Measurements from ENCODE around the gene GIGYF1. TPM values are rescaled to one million over a fixed set of nuclear protein-coding genes. Genes with fewer than 3 reads are reported as not detected.

Gene GIGYF1
- total and polyA plus RNA-seq, 8 donors = 19.2 to 76.2 (median 30.4) TPM

DNA sequence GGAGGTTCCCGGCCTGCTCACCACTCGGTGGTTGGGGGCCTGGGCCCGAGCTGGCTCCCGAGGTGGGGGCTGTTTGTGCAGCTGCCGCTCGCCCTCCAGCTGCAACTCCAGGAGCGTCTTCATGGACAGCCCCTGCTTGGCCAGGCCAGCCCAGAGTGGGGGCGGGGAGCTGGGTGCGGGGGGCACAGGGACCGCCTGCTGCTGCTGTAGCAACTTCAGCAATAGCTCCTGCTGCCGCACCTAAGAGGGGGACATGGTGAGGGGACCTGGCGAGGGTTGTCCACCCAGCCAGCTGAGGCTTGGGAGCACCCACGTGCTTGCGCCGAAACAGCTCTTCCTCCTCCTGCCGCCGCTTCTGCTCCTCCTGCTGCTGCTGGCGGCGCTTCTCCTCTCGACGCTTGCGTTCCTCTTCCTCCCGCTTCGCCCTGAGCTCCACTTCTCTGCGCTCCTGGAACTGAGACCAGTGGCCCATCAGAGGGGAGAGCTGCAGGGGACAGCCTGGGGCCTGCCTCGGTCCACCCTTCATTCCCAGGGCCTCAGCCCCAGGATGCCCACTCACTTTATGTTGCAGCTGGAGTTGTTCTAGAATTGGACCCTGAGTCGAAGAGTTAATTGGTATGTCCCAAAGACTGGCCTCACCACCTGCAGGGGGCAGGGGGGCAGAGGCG lies 10.9 kb downstream of the GIGYF1 start:
- WGBS, 2 donors = 87 to 91% methylated on average over 28 of the region's 28 CpGs
- Histone ChIP-seq H3K4me3 (no peak overlapping the region), H3K9me3 (no peaks in the 10 kb centered on the region), H3K36me3 (peaks cover 3 to 73% (median 55%) of the 10 kb centered on the region in 3 donors), H3K4me1 (no peaks in the 10 kb centered on the region), H3K27me3 (no peaks in the 10 kb centered on the region), H3K27ac (no peak overlapping the region)
- FAIRE-seq (no peak), DNase-seq (peak in 3 of 6 donors; percentile 16 to 78 (median 53)), ATAC-seq (no peak)
- TF ChIP-seq, protein P1, sequence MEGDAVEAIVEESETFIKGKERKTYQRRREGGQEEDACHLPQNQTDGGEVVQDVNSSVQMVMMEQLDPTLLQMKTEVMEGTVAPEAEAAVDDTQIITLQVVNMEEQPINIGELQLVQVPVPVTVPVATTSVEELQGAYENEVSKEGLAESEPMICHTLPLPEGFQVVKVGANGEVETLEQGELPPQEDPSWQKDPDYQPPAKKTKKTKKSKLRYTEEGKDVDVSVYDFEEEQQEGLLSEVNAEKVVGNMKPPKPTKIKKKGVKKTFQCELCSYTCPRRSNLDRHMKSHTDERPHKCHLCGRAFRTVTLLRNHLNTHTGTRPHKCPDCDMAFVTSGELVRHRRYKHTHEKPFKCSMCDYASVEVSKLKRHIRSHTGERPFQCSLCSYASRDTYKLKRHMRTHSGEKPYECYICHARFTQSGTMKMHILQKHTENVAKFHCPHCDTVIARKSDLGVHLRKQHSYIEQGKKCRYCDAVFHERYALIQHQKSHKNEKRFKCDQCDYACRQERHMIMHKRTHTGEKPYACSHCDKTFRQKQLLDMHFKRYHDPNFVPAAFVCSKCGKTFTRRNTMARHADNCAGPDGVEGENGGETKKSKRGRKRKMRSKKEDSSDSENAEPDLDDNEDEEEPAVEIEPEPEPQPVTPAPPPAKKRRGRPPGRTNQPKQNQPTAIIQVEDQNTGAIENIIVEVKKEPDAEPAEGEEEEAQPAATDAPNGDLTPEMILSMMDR (IDR thresholded peaks at IDR 0.05) = no peak
- intact Hi-C loops (cut with DNase I) = loop anchor here in 2 of 3 donors (5.0 to 10.0 kb wide), 3 partner anchors 118 to 218 kb away; partner anchors contain the start of gene SPACDR (in 1 of the 2)

- Histone ChIP-seq H3K27me3 (no peaks in the 10 kb centered on the region), H3K4me3 (no peak overlapping the region), H3K27ac (no peak overlapping the region), H3K4me1 (no peaks in the 10 kb centered on the region), H3K9me3 (no peaks in the 10 kb centered on the region), H3K36me3 (peaks cover 3 to 73% (median 53%) of the 10 kb centered on the region in 3 donors)
- peak in 5 of 6 donors; percentile 17 to 78 (median 46) for DNase-seq
- ATAC-seq = no peak
- intact Hi-C loops (cut with DNase I) = loop anchor here in 2 of 3 donors (5.0 to 10.0 kb wide), 3 partner anchors 117 to 217 kb away; partner anchors contain the start of gene SPACDR (in 1 of the 2)
- TF ChIP-seq, protein P1 (IDR thresholded peaks at IDR 0.05) = no peak
- FAIRE-seq = no peak
- 89 to 91% methylated on average over 23 to 25 of the region's 25 CpGs for WGBS, 2 donors
Measured at GRCh38 chr7:100682228-100682741, 11.8 kb downstream of the GIGYF1 start.

GRCh38 chr7:100681491-100682227 lies 12.4 kb downstream of the GIGYF1 start:
- Histone ChIP-seq H3K36me3 (peaks cover 3 to 73% (median 51%) of the 10 kb centered on the region in 3 donors), H3K4me3 (no peak overlapping the region), H3K4me1 (no peaks in the 10 kb centered on the region), H3K27me3 (no peaks in the 10 kb centered on the region), H3K9me3 (no peaks in the 10 kb centered on the region), H3K27ac (no peak overlapping the region)
- 83 to 84% methylated on average over 29 of the region's 29 CpGs for WGBS, 2 donors
- DNase-seq = peak in 2 of 6 donors; percentile 24 to 80
- no peak for FAIRE-seq
- intact Hi-C loops (cut with DNase I) = loop anchor here in 2 of 3 donors (5.0 to 10.0 kb wide), 3 partner anchors 117 to 217 kb away; partner anchors contain the start of gene SPACDR (in 1 of the 2)
- peak in 1 of 4 donors; percentile 1 for ATAC-seq
- TF ChIP-seq, protein P1 (IDR thresholded peaks at IDR 0.05) = no peak

DNA sequence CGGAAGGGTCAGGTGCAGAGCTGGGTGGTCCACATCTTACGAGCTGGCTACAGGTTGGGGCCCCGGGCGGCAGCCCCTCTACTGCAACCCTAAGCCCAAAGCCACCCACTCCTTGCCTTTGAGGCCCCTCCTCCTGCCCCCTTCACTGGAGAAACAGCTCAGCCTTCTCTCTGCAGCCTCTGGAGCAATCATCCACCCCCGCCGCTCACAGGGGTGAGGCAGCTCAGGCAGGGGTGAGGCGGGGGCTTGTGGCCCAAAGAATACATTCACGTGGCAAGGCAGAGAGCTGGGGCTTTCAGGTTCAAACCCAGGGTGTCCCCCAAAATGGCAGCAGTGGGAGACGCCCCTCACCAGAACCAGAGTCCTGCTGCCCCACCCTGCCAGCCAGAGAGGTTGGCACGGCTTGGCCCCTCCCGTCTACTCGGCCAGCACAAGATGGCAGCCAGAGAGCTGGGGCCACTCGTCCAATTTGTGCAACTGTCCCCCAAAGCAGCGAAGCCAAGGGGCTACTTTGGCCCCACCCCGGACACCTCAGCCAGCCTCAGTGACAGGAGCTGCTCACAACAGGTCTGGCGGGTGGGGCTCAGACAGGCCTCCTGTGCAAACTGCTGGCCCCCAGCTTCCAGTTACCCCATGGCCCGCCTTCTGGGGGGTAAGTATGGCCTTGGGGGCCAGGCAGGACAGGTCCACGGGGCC lies 13.3 kb downstream of the GIGYF1 start:
- Histone ChIP-seq H3K27ac (no peak overlapping the region), H3K36me3 (peaks cover 3 to 68% (median 50%) of the 10 kb centered on the region in 3 donors)

More for the DNA sequence above, 13.3 kb downstream of the GIGYF1 start:
- DNase-seq (peak in 2 of 6 donors; percentile 26 to 41), FAIRE-seq (no peak), ATAC-seq (no peak)
- intact Hi-C loops (cut with DNase I) = loop anchor here in 2 of 3 donors (5.0 to 10.0 kb wide), 3 partner anchors 116 to 216 kb away; partner anchors contain the start of gene SPACDR (in 1 of the 2)
- WGBS, 2 donors = 88 to 89% methylated on average over 18 of the region's 18 CpGs
- Histone ChIP-seq H3K4me1 (no peaks in the 10 kb centered on the region), H3K9me3 (no peaks in the 10 kb centered on the region), H3K27me3 (no peaks in the 10 kb centered on the region), H3K4me3 (no peak overlapping the region)
- TF ChIP-seq, protein P1 (IDR thresholded peaks at IDR 0.05) = no peak

Data from pancreas (tissue), 10 donors.